HTR-8/SVneo (cell line): ENCODE data around the gene INHBC.

Source experiments
- DNase-seq: peaks from one replicate; pipeline ENCODE4 v3.0.0; 2011; ENCODE audit warnings: low spot score, mixed read lengths; ENCODE audit not compliant: insufficient read length
- FAIRE-seq: peaks from 2 replicates; lab custom pipeline; 2011; peaks lifted over from hg19 to GRCh38; lab: Jason Lieb, UNC

The INHBC gene

DNA sequence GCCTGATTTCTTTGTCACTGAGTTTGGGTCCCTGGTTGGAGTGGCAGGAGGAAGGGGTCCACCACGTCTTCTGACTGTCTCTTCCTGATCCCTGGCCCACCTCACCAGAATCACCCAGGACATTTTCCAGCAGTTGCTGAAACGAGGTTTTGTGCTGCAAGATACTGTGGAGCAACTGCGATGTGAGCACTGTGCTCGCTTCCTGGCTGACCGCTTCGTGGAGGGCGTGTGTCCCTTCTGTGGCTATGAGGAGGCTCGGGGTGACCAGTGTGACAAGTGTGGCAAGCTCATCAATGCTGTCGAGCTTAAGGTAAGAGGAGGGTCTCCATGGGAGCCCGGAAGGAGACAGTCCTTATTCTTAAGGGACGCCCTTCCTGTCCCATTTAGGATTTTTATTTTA lies 65.6 kb downstream of the INHBC start:
- DNase-seq (no peak), FAIRE-seq (no peak)
